IMR-90 (cell line): ENCODE data around the gene DCANP1. TPM values are rescaled to one million over a fixed set of nuclear protein-coding genes. Genes with fewer than 3 reads are reported as not detected.

Experiments used
- ATAC-seq: fragments of 200-7000 bp; cut with Tn5 transposase; 2 replicates; pipeline ENCODE4 v1.9.1; 2020; ENCODE audit warnings: low read depth, mild to moderate bottlenecking, moderate library complexity
- BruUV-seq: library from RNA; stranded (reverse); fragments of 400-500 nt; replicated peaks from 2 replicates; lab custom pipeline; 2021; lab: Mats Ljungman, UMichigan
- CTCF ChIA-PET: fragments of 300-600 bp; formaldehyde crosslinking; extraction: SDS; loops from one replicate; lab custom pipeline; 2021; ENCODE audit warnings: antibody characterized with exemption; lab: Yijun Ruan, JAX
- POLR2A ChIA-PET: fragments of 300-600 bp; sonication (Branson Sonifier 250); formaldehyde crosslinking; loops from one replicate; lab custom pipeline; 2022; ENCODE audit warnings: antibody characterized with exemption; ENCODE audit not compliant: unreplicated experiment; lab: Charles Lee
- DNase-seq: peaks from one replicate; pipeline ENCODE4 v3.0.0; 2013
- H2AFZ ChIP-seq: replicated peaks from 2 replicates; pipeline ENCODE3; 2013; ENCODE audit warnings: low read length, mild to moderate bottlenecking; ENCODE audit not compliant: poor library complexity
- H2AK5ac ChIP-seq: 2 replicates; pipeline ENCODE4 v1.6.1; 2013; ENCODE audit warnings: low read depth, low read length, inconsistent platforms
- H2AK9ac ChIP-seq: replicated peaks from 2 replicates; pipeline ENCODE3; 2013; ENCODE audit warnings: mild to moderate bottlenecking, low read depth, low read length, moderate library complexity; ENCODE audit not compliant: poor library complexity
- H2BK120ac ChIP-seq: 2 replicates; pipeline ENCODE4 v1.6.1; 2013; ENCODE audit warnings: low read depth, low read length, inconsistent platforms
- H2BK15ac ChIP-seq: 3 replicates; pipeline ENCODE4 v1.6.1; 2013; ENCODE audit warnings: low read depth, low read length, inconsistent platforms
- H2BK20ac ChIP-seq: 2 replicates; pipeline ENCODE4 v1.6.1; 2013; ENCODE audit warnings: low read depth, mild to moderate bottlenecking, inconsistent platforms, low read length, moderate library complexity
- H2BK5ac ChIP-seq: 2 replicates; pipeline ENCODE4 v1.6.1; 2013; ENCODE audit warnings: mild to moderate bottlenecking, low read depth, low read length, inconsistent platforms; ENCODE audit not compliant: poor library complexity, severe bottlenecking
- H3K14ac ChIP-seq: replicated peaks from 2 replicates; pipeline ENCODE4 v1.6.1; 2013; ENCODE audit warnings: low read depth, low read length, inconsistent platforms
- H3K18ac ChIP-seq: 2 replicates; pipeline ENCODE4 v1.6.1; 2013; ENCODE audit warnings: low read depth, low read length, control low read depth
- H3K23ac ChIP-seq: 2 replicates; pipeline ENCODE4 v1.6.1; 2013; ENCODE audit warnings: low read depth, low read length, inconsistent platforms
- H3K27ac ChIP-seq: 2 replicates; pipeline ENCODE4 v1.5.1; 2013; ENCODE audit warnings: mild to moderate bottlenecking, control low read depth, low read length; ENCODE audit not compliant: insufficient read depth
- H3K27me3 ChIP-seq: 2 replicates; pipeline ENCODE4 v1.6.1; 2013; ENCODE audit warnings: low read length; ENCODE audit not compliant: control insufficient read depth, insufficient read depth
- H3K36me3 ChIP-seq: 2 replicates; pipeline ENCODE4 v1.6.1; 2013; ENCODE audit warnings: low read length, mixed read lengths; ENCODE audit not compliant: control insufficient read depth, insufficient read depth
- H3K4ac ChIP-seq: 2 replicates; pipeline ENCODE4 v1.6.1; 2013; ENCODE audit warnings: low read depth, low read length, inconsistent platforms
- H3K4me1 ChIP-seq: 2 replicates; pipeline ENCODE4 v1.6.1; 2013; ENCODE audit warnings: low read length, mixed read lengths; ENCODE audit not compliant: control insufficient read depth, insufficient read depth
- H3K4me2 ChIP-seq: 2 replicates; pipeline ENCODE4 v1.6.1; 2013; ENCODE audit warnings: low read depth, mild to moderate bottlenecking, control low read depth, low read length, moderate library complexity
- H3K4me3 ChIP-seq: 2 replicates; pipeline ENCODE4 v1.5.1; 2013; ENCODE audit warnings: low read depth, mild to moderate bottlenecking, control low read depth, low read length, moderate library complexity; ENCODE audit not compliant: insufficient read depth
- H3K56ac ChIP-seq: 2 replicates; pipeline ENCODE4 v1.6.1; 2013; ENCODE audit warnings: low read length, inconsistent platforms; ENCODE audit not compliant: insufficient read depth; ENCODE audit errors: extremely low read depth
- H3K79me1 ChIP-seq, 2 experiments: 2 replicates each; pipeline ENCODE4 v1.6.1; 2013; ENCODE audit warnings: low read length in 2 of 2, inconsistent platforms in 1 of 2, low read depth in 1 of 2
- H3K9ac ChIP-seq: 2 replicates; pipeline ENCODE4 v1.6.1; 2013; ENCODE audit warnings: low read depth, low read length, control low read depth
- H3K9me1 ChIP-seq: 2 replicates; pipeline ENCODE4 v1.6.1; 2013; ENCODE audit warnings: low read length, inconsistent platforms; ENCODE audit not compliant: insufficient read depth
- H3K9me3 ChIP-seq: 2 replicates; pipeline ENCODE4 v1.6.1; 2013; ENCODE audit warnings: low read length; ENCODE audit not compliant: control insufficient read depth, insufficient read depth
- H4K20me1 ChIP-seq: 2 replicates; pipeline ENCODE4 v1.6.1; 2013; ENCODE audit warnings: low read length, inconsistent platforms; ENCODE audit not compliant: insufficient read depth
- H4K5ac ChIP-seq: 2 replicates; pipeline ENCODE4 v1.6.1; 2013; ENCODE audit warnings: mild to moderate bottlenecking, low read depth, low read length, control low read depth
- H4K8ac ChIP-seq, 2 experiments: 2 replicates each; pipeline ENCODE4 v1.6.1; 2013; ENCODE audit warnings: low read depth in 2 of 2, low read length in 2 of 2, control low read depth in 1 of 2, inconsistent platforms in 1 of 2
- H4K91ac ChIP-seq: 2 replicates; pipeline ENCODE4 v1.6.1; 2013; ENCODE audit warnings: low read depth, low read length, inconsistent platforms; ENCODE audit not compliant: insufficient read depth
- CHD1 ChIP-seq: IDR thresholded peaks from 2 replicates; pipeline ENCODE4 v1.6.1; 2012; ENCODE audit warnings: low read depth, low read length, improper control_type of control experiment
- CTCF ChIP-seq: conservative IDR thresholded peaks from 2 replicates; pipeline ENCODE4 v1.5.1; 2012; ENCODE audit warnings: mild to moderate bottlenecking, low read depth, low read length, improper control_type of control experiment
- RAD21 ChIP-seq: IDR thresholded peaks from 2 replicates; pipeline ENCODE4 v1.6.1; 2012; ENCODE audit warnings: low read length, improper control_type of control experiment
- RCOR1 ChIP-seq: IDR thresholded peaks from 2 replicates; pipeline ENCODE4 v1.6.1; 2012; ENCODE audit warnings: mild to moderate bottlenecking, low read length, improper control_type of control experiment; ENCODE audit not compliant: insufficient replicate concordance
- SMC3 ChIP-seq: fragments of 150-350 bp; IDR thresholded peaks from 2 replicates; pipeline ENCODE4 v1.6.1; 2016; ENCODE audit warnings: low read depth, mild to moderate bottlenecking, antibody characterized with exemption, low read length, moderate library complexity
- USF2 ChIP-seq: fragments of 150-350 bp; IDR thresholded peaks from 2 replicates; pipeline ENCODE4 v1.6.1; 2017; ENCODE audit warnings: mild to moderate bottlenecking, antibody characterized with exemption, low read length, low read depth
- WGBS, 2 experiments: methylation state at CpG; one replicate each; pipeline versions ENCODE4 v1.1.5 to v1.1.7; 2013; ENCODE audit warnings: missing lambda C conversion rate in 2 of 2; ENCODE audit not compliant: insufficient read length in 1 of 2; ENCODE audit errors: extremely low coverage in 2 of 2; 5-methylcytosine and 5-hydroxymethylcytosine counted together
- dilution Hi-C: fragments of 300-500 bp; cut with HindIII; formaldehyde crosslinking; loops from one replicate; pipeline ENCODE4 v1.14.3; 2018; ENCODE audit warnings: low sequenced_read_pairs; ENCODE audit not compliant: unreplicated experiment
- in situ Hi-C: fragments of 300-500 bp; cut with MboI; formaldehyde crosslinking; loops from 3 replicates; pipeline ENCODE4 v1.14.3; 2019; ENCODE audit warnings: low sequenced_read_pairs, inconsistent platforms, mixed read lengths
- intact Hi-C: fragments of 100-400 bp; cut with micrococcal nuclease; formaldehyde crosslinking; loops from 2 replicates; pipeline ENCODE4 v1.10.0; 2022
- polyA plus RNA-seq, 3 experiments: library from polyadenylated mRNA; depleted of rRNA; stranded (reverse); fragments of >200 nt; gene quantifications; 2 replicates each; pipeline ENCODE4 v1.2.3, GENCODE V29; 2012; ENCODE audit warnings: low replicate concordance in 1 of 3
- total RNA-seq: library from RNA; depleted of rRNA; stranded (reverse); fragments of >200 nt; gene quantifications from 2 replicates; pipeline ENCODE4 v1.2.3, GENCODE V29; 2012

Gene DCANP1
- total and polyA plus RNA-seq, 2 of the 4 experiments (the other 2 are of a cell fraction), result not detected

GRCh38 chr5:135457424-135458071 is 10.4 kb upstream of the DCANP1 start:
- no peak overlapping the region for H4K5ac ChIP-seq
- no peaks in the 10 kb centered on the region for H3K36me3 ChIP-seq
- peaks cover 5% of the 10 kb centered on the region for H3K9me1 ChIP-seq
- H2AK9ac ChIP-seq, result peak overlapping the region; percentile 17
- in situ Hi-C loops (no loop called here), dilution Hi-C loops (loop anchor here (25.0 kb wide), 1 partner anchor 105 kb away; no protein-coding TSS in a partner anchor), intact Hi-C loops (no loop called here)
- ATAC-seq (no peak), DNase-seq (peak; percentile 36)
- no peak overlapping the region for H3K27ac ChIP-seq
- no peak overlapping the region for H3K23ac ChIP-seq
- POLR2A ChIA-PET, result no interaction called here
- peaks cover 12% of the 10 kb centered on the region for H3K4me1 ChIP-seq
- H4K8ac ChIP-seq, result no peak overlapping the region
- H3K4ac ChIP-seq, result no peak overlapping the region
- no peak overlapping the region for H3K4me2 ChIP-seq
- no peaks in the 10 kb centered on the region for H3K9me3 ChIP-seq
- H2AFZ ChIP-seq, result peak overlapping the region; percentile 27
- H2AK5ac ChIP-seq, result no peak overlapping the region
- H2BK15ac ChIP-seq, result no peak overlapping the region
- H3K14ac ChIP-seq, result no peak overlapping the region
- TF ChIP-seq USF2 (no peak), RCOR1 (no peak), RAD21 (peak; percentile 31; the same call in 1 of the 2 replicates), CTCF (peak; percentile 47), CHD1 (no peak), SMC3 (peak; percentile 18; the same call in 1 of the 2 replicates)
- CTCF ChIA-PET, result interaction anchor here (0.6 to 3.0 kb wide), 7 partner anchors 9 to 109 kb away, joined by 3 to 12 read pairs (median 4); no protein-coding TSS in a partner anchor
- WGBS, 2 experiments, result 60% methylated on average over 2 of the region's 9 CpGs; no CpG with 5 or more reads in 1 of the 2 experiments
- H4K91ac ChIP-seq, result no peak overlapping the region; the same call in 1 of the 2 replicates
- H3K27me3 ChIP-seq, result peaks cover 26% of the 10 kb centered on the region
- no peak overlapping the region for H3K9ac ChIP-seq
- no TSS peak for BruUV-seq
- no peak overlapping the region for H2BK120ac ChIP-seq
- H3K4me3 ChIP-seq, result no peak overlapping the region
- no peaks in the 10 kb centered on the region for H3K79me1 ChIP-seq
- no peak overlapping the region for H2BK20ac ChIP-seq
- H3K18ac ChIP-seq, result no peak overlapping the region
- H4K20me1 ChIP-seq, result no peaks in the 10 kb centered on the region
- H3K56ac ChIP-seq, result no peak overlapping the region
- no peak overlapping the region for H2BK5ac ChIP-seq
